PC-3 (cell line): ENCODE results near the gene HOXD4. TPM values are rescaled to one million over a fixed set of nuclear protein-coding genes. Genes with fewer than 3 reads are reported as not detected.

Source experiments
- ATAC-seq: fragments of 200-7000 bp; cut with Tn5 transposase; 2 replicates; pipeline ENCODE4 v1.9.1; 2020; ENCODE audit warnings: mild to moderate bottlenecking, moderate library complexity
- Bru-seq: library from RNA; stranded (reverse); fragments of 400-500 nt; gene quantifications from one replicate; lab custom pipeline; 2021; lab: Mats Ljungman, UMichigan
- BruChase-seq, 2 experiments: library from RNA; stranded (reverse); fragments of 400-500 nt; gene quantifications; one replicate each; lab custom pipeline; 2021; lab: Mats Ljungman, UMichigan
- BruUV-seq: library from RNA; stranded (reverse); fragments of 400-500 nt; replicated peaks from 2 replicates; lab custom pipeline; 2021; lab: Mats Ljungman, UMichigan
- CTCF ChIA-PET: fragments of 300-600 bp; sonication (Branson Sonifier 250); formaldehyde crosslinking; loops from one replicate; lab custom pipeline; 2022; ENCODE audit warnings: antibody characterized with exemption; lab: Charles Lee
- POLR2A ChIA-PET: fragments of 300-600 bp; sonication (Branson Sonifier 250); formaldehyde crosslinking; loops from one replicate; lab custom pipeline; 2022; ENCODE audit warnings: antibody characterized with exemption; ENCODE audit not compliant: unreplicated experiment; lab: Charles Lee
- DNase-seq: peaks from one replicate; pipeline ENCODE4 v3.0.0-alpha.2; 2015
- H2AFZ ChIP-seq: fragments of 300-600 bp; sonication (generic); 2 replicates; pipeline ENCODE4 v1.6.0; 2016; ENCODE audit warnings: antibody characterized with exemption, low read length
- H3F3A ChIP-seq: fragments of 300-600 bp; sonication (generic); one replicate; pipeline ENCODE4 v1.6.0; 2017; ENCODE audit warnings: antibody characterized with exemption, low read length, control low read depth, mild to moderate bottlenecking; ENCODE audit not compliant: unreplicated experiment
- H3K27ac ChIP-seq: fragments of 300-600 bp; sonication (generic); 2 replicates; pipeline ENCODE4 v1.5.1; 2016; ENCODE audit warnings: mild to moderate bottlenecking, low read length
- H3K27me3 ChIP-seq: fragments of 300-600 bp; sonication (generic); 2 replicates; pipeline ENCODE4 v1.6.1; 2016; ENCODE audit warnings: low read length, mixed read lengths
- H3K36me3 ChIP-seq: fragments of 300-600 bp; sonication (generic); 2 replicates; pipeline ENCODE4 v1.6.1; 2016; ENCODE audit warnings: low read depth, mixed run types, low read length, mixed read lengths
- H3K4me1 ChIP-seq: fragments of 300-600 bp; sonication (generic); 2 replicates; pipeline ENCODE4 v1.5.1; 2016; ENCODE audit warnings: low read length; ENCODE audit not compliant: insufficient read depth
- H3K4me2 ChIP-seq: fragments of 300-600 bp; sonication (generic); 2 replicates; pipeline ENCODE4 v1.6.0; 2016; ENCODE audit warnings: low read length
- H3K4me3 ChIP-seq: fragments of 300-600 bp; sonication (generic); 2 replicates; pipeline ENCODE4 v1.5.1; 2016; ENCODE audit warnings: mild to moderate bottlenecking, low read length, mixed read lengths
- H3K79me2 ChIP-seq: fragments of 300-600 bp; sonication (generic); 2 replicates; pipeline ENCODE4 v1.6.1; 2017; ENCODE audit warnings: low read length, mixed read lengths
- H3K9ac ChIP-seq: fragments of 300-600 bp; sonication (generic); 2 replicates; pipeline ENCODE4 v1.6.0; 2016; ENCODE audit warnings: mild to moderate bottlenecking, low read length
- H3K9me2 ChIP-seq: fragments of 300-600 bp; sonication (generic); replicated peaks from 2 replicates; pipeline ENCODE4 v1.6.1; 2016; ENCODE audit warnings: mixed run types, low read length, mixed read lengths
- H3K9me3 ChIP-seq: fragments of 300-600 bp; sonication (generic); 2 replicates; pipeline ENCODE4 v1.6.1; 2016; ENCODE audit warnings: low read length, mixed read lengths
- H4K20me1 ChIP-seq: fragments of 300-600 bp; sonication (generic); 2 replicates; pipeline ENCODE4 v1.6.1; 2016; ENCODE audit warnings: low read length, mixed read lengths
- CTCF ChIP-seq: fragments of 300-600 bp; sonication (generic); conservative IDR thresholded peaks from 2 replicates; pipeline ENCODE4 v1.5.1; 2017; ENCODE audit warnings: antibody characterized with exemption, low read depth, mild to moderate bottlenecking, low read length
- EZH2 ChIP-seq: fragments of 300-600 bp; sonication (generic); IDR thresholded peaks from one replicate; pipeline ENCODE4 v1.6.1; 2017; ENCODE audit warnings: antibody characterized with exemption, mild to moderate bottlenecking, low read length; ENCODE audit not compliant: unreplicated experiment
- EZH2phosphoT487 ChIP-seq: fragments of 300-600 bp; sonication (generic); IDR thresholded peaks from 2 replicates; pipeline ENCODE4 v1.6.1; 2018; ENCODE audit warnings: mild to moderate bottlenecking, antibody characterized with exemption, low read length, borderline replicate concordance
- intact Hi-C: fragments of 100-400 bp; cut with micrococcal nuclease; formaldehyde crosslinking; loops from 2 replicates; pipeline ENCODE4 v1.9.0; 2023
- long read RNA-seq: library from polyadenylated mRNA; unstranded; transcript quantifications from one replicate; pipeline ENCODE4 v2.0.0, GENCODE V29; 2021; ENCODE audit not compliant: unreplicated experiment
- total RNA-seq: library from RNA; depleted of rRNA; stranded (reverse); fragments of >200 nt; gene quantifications from 2 replicates; pipeline ENCODE4 v1.2.3, GENCODE V29; 2014; rRNA removed

The HOXD4 gene
- total RNA-seq (0.29 and 1.8 TPM in 2 replicates), Bru-seq, nascent RNA (percentile 52 among the genes with signal in this experiment), BruChase-seq, experiment 1, labeled RNA remaining after a 6-hour chase (percentile 57 among the genes with signal in this experiment), BruChase-seq, experiment 2, labeled RNA remaining after a 2-hour chase (percentile 72 among the genes with signal in this experiment)
- long read RNA-seq = 0 reads

GRCh38 chr2:176151442-176152287 is at the start of gene HOXD4:
TSS of gene HOXD4 (plus strand) at chr2:176151550. CDS start at chr2:176151634, 84 bp downstream.
- ATAC-seq (no peak), DNase-seq (no peak)
- Histone ChIP-seq H3K79me2 (no peaks in the 10 kb centered on the region), H3K4me2 (no peak within 1 kb of the TSS), H3K4me3 (no peak within 1 kb of the TSS), H3K9me2 (no peaks in the 10 kb centered on the region), H3F3A (no peaks in the 10 kb centered on the region), H4K20me1 (no peaks in the 10 kb centered on the region), H3K27me3 (no peaks in the 10 kb centered on the region), H3K4me1 (no peaks in the 10 kb centered on the region), H3K9me3 (no peaks in the 10 kb centered on the region), H3K9ac (no peak within 1 kb of the TSS), H3K27ac (no peak within 1 kb of the TSS), H3K36me3 (no peaks in the 10 kb centered on the region), H2AFZ (no peak within 1 kb of the TSS)
- no peak for TF ChIP-seq CTCF
- TF ChIP-seq EZH2 = no peak
- no peak for TF ChIP-seq EZH2phosphoT487
- BruUV-seq = no TSS peak
- intact Hi-C loops = no loop called here
- POLR2A ChIA-PET = no interaction called here
- CTCF ChIA-PET = no interaction called here

- Histone ChIP-seq H3K4me2 (no peak overlapping the region), H3K9ac (no peak overlapping the region), H3K4me3 (no peak overlapping the region), H3F3A (no peaks in the 10 kb centered on the region), H3K79me2 (no peaks in the 10 kb centered on the region), H4K20me1 (no peaks in the 10 kb centered on the region), H2AFZ (no peak overlapping the region), H3K36me3 (no peaks in the 10 kb centered on the region), H3K27ac (no peak overlapping the region), H3K27me3 (peaks cover 10% of the 10 kb centered on the region), H3K9me2 (no peaks in the 10 kb centered on the region), H3K9me3 (no peaks in the 10 kb centered on the region), H3K4me1 (peaks cover 10% of the 10 kb centered on the region)
- no peak for TF ChIP-seq EZH2phosphoT487
- intact Hi-C loops = no loop called here
- no TSS peak for BruUV-seq
- DNase-seq (no peak), ATAC-seq (no peak)
- ChIA-PET CTCF (no interaction called here), POLR2A (no interaction called here)
These were observed 49.5 kb upstream of the HOXD4 start for GRCh38 chr2:176101842-176102241.

GRCh38 chr2:176102309-176102866 is 49.0 kb upstream of the HOXD4 start:
- Histone ChIP-seq H2AFZ (no peak overlapping the region), H3K36me3 (no peaks in the 10 kb centered on the region), H3K4me2 (no peak overlapping the region), H3F3A (no peaks in the 10 kb centered on the region), H3K9me3 (no peaks in the 10 kb centered on the region), H3K9me2 (no peaks in the 10 kb centered on the region), H3K27ac (no peak overlapping the region), H3K9ac (no peak overlapping the region), H3K79me2 (no peaks in the 10 kb centered on the region), H3K4me3 (no peak overlapping the region), H3K27me3 (peaks cover 15% of the 10 kb centered on the region), H4K20me1 (no peaks in the 10 kb centered on the region), H3K4me1 (peaks cover 15% of the 10 kb centered on the region)
- BruUV-seq = no TSS peak
- CTCF ChIA-PET = no interaction called here
- no peak for TF ChIP-seq CTCF
- POLR2A ChIA-PET = no interaction called here
- DNase-seq (no peak), ATAC-seq (no peak)
- intact Hi-C loops = no loop called here
